ENCODE measurements around the gene XAB2. TPM values are rescaled to one million over a fixed set of nuclear protein-coding genes. Genes with fewer than 3 reads are reported as not detected.
A peak's percentile ranks its signal among the peaks of the same experiment; 100 is the strongest.

The XAB2 gene
- total RNA-seq, 1 experiment from 2014 or later, result 48.0 TPM

DNA sequence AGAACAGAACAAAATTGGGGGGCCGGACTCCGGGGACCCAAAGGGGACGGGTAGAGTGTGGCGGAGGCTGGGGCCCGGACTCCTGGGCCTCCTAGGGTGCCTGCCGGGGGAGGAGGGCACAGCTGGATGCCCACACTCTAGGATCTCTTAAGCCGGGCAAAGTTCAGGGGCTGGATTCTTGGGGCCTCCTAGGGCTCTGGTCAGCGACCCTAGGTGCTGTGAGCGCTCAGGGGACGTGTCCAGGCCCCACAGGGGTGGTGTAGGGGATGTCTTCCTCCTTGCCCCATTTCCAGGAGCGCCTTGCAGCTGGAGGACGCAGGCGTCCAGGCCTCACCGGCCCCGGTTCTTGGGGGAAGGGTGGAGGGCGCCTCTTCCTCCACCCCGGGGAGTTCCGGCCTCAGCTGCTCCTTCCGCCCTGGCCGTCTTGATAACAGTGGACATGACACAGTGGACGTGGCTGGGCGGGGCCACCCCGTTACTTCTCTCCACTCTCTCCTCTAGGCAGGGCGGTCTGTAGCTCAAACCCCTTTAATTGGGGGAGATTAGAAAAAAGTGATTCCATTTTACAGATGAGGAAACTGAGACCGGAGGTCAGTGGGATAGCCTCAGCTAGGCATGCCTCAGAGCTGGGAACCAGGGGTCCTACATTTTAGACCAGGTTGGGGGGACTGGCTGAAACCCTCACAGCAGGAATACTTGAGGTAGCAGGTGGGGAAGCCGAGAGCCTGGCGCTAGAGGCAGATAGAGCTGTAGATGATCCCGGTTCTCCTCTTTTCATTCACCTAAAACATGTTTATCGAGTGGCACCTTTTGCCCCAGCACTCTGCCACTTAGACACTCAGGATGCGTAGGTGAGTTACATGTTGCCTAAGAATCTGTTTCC, 8.3 kb upstream of the XAB2 start:
- Histone ChIP-seq H3K18ac (ENCODE audit: insufficient read length, low read depth, low read length) (no peak overlapping the region), H2AFZ (ENCODE audit: low read length) (no peak overlapping the region), H4K91ac (ENCODE audit: insufficient read length, low read depth, low read length) (no peak overlapping the region), H3K4me1 (ENCODE audit: insufficient read depth, low read length) (no peaks in the 10 kb centered on the region), H3K23ac (ENCODE audit: insufficient read length, low read depth, low read length) (no peak overlapping the region), H3K14ac (ENCODE audit: insufficient read depth, low read length) (no peak overlapping the region), H2BK5ac (ENCODE audit: insufficient read length, low read length) (no peak overlapping the region), H3K79me2 (ENCODE audit: insufficient read depth, low read length) (no peaks in the 10 kb centered on the region), H3K56ac (ENCODE audit: insufficient read length, low read depth, low read length) (no peak overlapping the region), H4K5ac (ENCODE audit: insufficient read length, low read depth, low read length) (no peak overlapping the region), H2AK5ac (ENCODE audit: insufficient read length, low read length) (no peak overlapping the region), H2BK12ac (ENCODE audit: insufficient read length, low read depth, low read length) (no peak overlapping the region), H4K20me1 (ENCODE audit: control insufficient read depth, insufficient read depth, insufficient read length) (no peaks in the 10 kb centered on the region), H2BK20ac (ENCODE audit: low read depth, low read length, poor library complexity, severe bottlenecking) (no peak overlapping the region), H4K8ac (replicated peaks; ENCODE audit: insufficient read length, low read depth, low read length) (no peak overlapping the region), H2BK15ac (ENCODE audit: low read depth, low read length) (no peak overlapping the region), H3K79me1 (ENCODE audit: insufficient read depth, low read depth, low read length, poor library complexity, severe bottlenecking) (no peaks in the 10 kb centered on the region), H3K9ac (ENCODE audit: extremely low read depth, insufficient read length, low read length) (no peak overlapping the region), H3T11ph (ENCODE audit: low read length) (no peak overlapping the region), H2BK120ac (ENCODE audit: low read depth, low read length, poor library complexity, severe bottlenecking) (no peak overlapping the region), H3K4me2 (ENCODE audit: insufficient read depth, insufficient read length, low read length) (peak overlapping the region; percentile 55), H3K9me3 (ENCODE audit: control insufficient read depth, low read depth, low read length) (no peaks in the 10 kb centered on the region), H3K27me3 (ENCODE audit: insufficient read depth, low read length) (peaks cover 16% of the 10 kb centered on the region; the same call in 1 of the 2 replicates), H3K23me2 (ENCODE audit: insufficient read length, low read depth, low read length, poor library complexity, severe bottlenecking) (no peaks in the 10 kb centered on the region), H3K4ac (ENCODE audit: low read depth, low read length) (no peak overlapping the region), H3K27ac (ENCODE audit: insufficient read length, low read depth, low read length) (no peak overlapping the region)
- no peak for DNase-seq
- no peaks in the 10 kb centered on the region for H3K9me3 Mint-ChIP-seq
- peaks cover 30% of the 10 kb centered on the region for H3K27me3 Mint-ChIP-seq (ENCODE audit: low read depth)
- WGBS (ENCODE audit: extremely low coverage, insufficient read length, low lambda C conversion rate), result no CpG with 5 or more reads among the region's 30 CpGs
- H3K36me3 Mint-ChIP-seq (ENCODE audit: insufficient read depth in 1 of 3, low read depth in 3 of 3), result peaks cover 7 to 13% (median 11%) of the 10 kb centered on the region in 3 experiments
- peaks cover 0 to 5% of the 10 kb centered on the region in 2 experiments; a peak in 1 of 4 replicates for H3K4me1 Mint-ChIP-seq
- no peak overlapping the region for H3K27ac Mint-ChIP-seq
- peak overlapping the region; percentile 79 to 81 for H3K4me3 Mint-ChIP-seq
- TF ChIP-seq CTCF (conservative IDR thresholded peaks at IDR 0.05), result no peak

Data from H9 (cell line).